GM18951 (cell line): ENCODE data around the gene DNAJC18.

ENCODE experiments used
- POLR2A ChIP-seq: IDR thresholded peaks from 4 replicates; pipeline ENCODE4 v1.6.1; 2011; ENCODE audit warnings: mild to moderate bottlenecking; ENCODE audit not compliant: insufficient read length, insufficient read depth; ENCODE audit errors: extremely low read depth
- in situ Hi-C: fragments of 300-500 bp; cut with MboI; formaldehyde crosslinking; loops from one replicate; pipeline ENCODE4 v1.12.0; 2022; ENCODE audit warnings: low sequenced_read_pairs, mixed read lengths, inconsistent platforms; ENCODE audit not compliant: unreplicated experiment

Gene DNAJC18

DNA sequence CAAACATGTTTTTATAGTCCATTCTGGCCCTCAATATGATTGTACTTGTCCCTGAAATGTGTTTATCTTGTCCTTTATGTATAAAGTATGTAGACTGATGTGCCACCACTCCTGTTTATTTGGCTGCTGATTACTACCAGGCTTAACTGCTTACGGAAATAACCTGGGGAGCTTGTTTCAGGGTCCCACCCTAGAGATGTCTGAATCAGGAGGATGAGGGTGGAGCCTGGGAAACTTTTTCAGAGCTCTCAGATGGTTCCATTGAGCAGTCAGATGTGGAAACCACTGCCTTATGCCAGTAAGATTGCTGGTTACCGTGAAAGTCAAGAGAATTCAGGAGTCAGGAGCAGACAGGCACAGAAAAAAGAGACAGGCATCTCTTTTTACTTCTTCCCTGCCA is 75.4 kb downstream of the DNAJC18 start:
- in situ Hi-C loops, result no loop called here
- no peak for TF ChIP-seq POLR2A

DNA sequence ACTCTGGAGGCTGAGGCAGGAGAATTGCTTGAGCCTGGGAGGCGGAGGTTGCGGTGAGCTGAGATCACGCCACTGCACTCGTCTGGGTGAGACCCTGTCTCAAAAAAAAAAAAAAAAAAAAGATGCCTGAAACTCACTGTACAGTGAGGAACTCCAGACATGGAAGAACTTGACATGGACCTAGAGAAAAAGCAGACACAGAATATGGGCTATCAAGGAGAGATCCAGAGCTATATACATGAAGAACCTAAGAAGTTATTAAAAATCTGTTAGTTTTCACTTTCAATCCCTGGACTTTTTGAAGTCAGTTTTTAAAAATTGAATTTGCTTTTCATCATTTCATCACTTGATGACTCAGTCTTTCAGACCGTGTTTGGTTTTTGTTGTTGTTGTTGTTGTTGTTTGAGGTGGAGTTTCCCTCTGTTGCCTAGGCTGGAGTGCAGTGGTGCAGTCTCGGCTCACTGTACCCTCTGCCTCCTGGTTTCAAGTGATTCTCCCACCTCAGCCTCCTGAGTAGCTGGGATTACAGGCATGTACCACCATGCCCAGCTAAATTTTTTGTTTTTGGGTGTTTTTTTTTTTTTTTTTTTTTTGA is 77.4 kb downstream of the DNAJC18 start:
- in situ Hi-C loops, result no loop called here
- TF ChIP-seq POLR2A, result no peak

DNA sequence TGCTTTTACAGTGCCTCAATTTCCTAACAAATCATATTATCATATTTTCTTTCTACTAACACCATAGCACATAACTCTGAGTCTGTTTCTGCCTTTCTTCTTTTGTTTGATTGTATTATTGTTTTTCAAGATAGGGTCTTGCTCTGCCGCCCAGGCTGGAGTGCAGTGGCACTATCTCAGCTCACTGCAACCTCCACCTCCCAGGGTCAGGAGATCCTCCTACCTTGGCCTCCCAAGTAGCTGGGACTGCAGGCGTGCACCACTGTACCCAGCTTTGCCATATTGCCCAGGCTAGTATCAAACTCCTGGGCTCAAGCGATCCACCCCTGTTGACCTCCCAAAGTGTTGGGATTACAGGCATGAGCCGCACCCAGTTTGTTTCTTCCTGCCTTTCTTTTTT is 78.9 kb downstream of the DNAJC18 start:
- no peak for TF ChIP-seq POLR2A
- in situ Hi-C loops, result no loop called here
